ENCODE measurements around the gene NBPF1.
"Not testable (repeated sequence)": the region's sequence is repeated elsewhere in the genome, so short reads cannot be mapped to it uniquely, and the experiment has no call there.

Gene NBPF1

DNA sequence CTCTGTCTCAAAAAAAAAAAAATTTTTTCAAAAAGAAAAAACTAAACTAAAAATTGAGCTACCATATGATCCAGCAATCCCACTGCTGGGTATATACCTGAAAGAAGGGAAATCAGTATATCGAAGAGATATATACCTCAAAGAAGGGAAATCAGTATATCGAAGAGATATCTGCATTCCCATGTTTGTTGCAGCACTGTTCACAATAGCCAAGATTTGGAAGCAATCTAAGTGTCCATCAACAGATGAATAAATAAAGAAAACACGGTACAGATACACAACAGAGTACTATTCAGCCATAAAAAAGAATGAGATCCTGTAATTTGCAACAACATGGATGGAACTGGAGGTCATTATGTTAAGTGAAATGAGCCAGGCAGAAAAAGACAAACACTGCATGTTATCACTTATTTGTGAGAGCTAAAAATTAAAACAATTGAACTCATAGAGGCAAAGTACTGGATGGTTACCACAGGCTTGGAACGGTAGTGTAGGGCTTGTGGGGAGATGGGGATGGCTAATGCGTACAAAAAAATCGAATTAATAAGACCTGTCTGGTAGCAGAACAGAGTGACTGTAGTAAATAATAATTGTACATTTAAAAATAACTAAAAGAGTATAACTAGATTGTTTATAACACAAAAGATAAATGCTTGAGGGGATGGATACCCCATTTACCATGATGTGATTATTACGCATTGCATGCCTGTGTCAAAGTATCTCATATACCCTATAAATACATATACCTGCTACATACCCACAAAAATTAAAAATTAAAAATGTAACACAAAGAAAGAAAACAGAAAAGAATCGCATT, 28.0 kb upstream of the NBPF1 start:
- not testable (repeated sequence) for DNase-seq (ENCODE audit: low spot score)

DNA sequence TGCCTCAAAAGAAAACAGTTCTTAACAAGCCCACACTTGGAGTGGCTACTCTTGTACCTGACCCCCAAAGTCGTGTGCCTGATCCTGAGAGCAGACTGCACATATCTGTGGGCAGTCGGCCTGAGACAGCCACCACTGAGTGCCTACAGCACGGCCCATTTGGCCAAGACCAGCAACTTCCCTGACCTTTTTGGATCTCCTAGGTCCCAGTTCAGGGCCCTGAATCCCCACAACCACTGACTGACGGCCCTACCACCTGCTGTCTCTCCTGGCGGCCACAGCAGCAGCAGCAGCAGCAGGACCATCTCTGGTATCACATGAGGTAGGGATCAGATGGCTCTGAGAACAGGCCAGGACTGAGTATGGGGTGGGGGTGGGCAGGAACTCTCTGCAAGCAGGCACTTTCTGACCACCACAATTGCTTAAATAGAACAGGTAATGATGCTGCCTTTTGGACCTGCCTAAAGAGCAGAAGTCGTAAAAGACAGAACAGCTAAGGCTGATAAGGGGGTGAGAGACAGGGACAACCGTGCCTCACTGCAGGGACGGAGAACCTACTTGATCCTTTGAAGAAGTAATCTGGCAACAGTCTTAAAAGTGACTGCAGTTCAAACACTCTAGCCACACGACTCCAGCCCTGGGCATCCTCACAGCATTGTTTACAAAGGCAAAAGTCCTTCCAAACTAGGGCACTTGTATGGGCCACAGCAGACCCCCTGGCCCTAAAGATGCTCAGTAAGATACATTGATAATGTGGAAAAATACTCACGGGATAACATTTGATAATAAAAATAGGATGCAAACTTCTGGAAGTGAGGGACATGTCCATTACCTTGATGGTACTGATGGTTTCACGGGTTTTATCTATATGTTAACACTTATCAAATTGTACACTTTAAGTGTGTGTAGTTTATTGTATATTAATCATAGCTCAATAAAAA, 26.0 kb upstream of the NBPF1 start:
- not testable (repeated sequence) for DNase-seq (ENCODE audit: low spot score)

DNA sequence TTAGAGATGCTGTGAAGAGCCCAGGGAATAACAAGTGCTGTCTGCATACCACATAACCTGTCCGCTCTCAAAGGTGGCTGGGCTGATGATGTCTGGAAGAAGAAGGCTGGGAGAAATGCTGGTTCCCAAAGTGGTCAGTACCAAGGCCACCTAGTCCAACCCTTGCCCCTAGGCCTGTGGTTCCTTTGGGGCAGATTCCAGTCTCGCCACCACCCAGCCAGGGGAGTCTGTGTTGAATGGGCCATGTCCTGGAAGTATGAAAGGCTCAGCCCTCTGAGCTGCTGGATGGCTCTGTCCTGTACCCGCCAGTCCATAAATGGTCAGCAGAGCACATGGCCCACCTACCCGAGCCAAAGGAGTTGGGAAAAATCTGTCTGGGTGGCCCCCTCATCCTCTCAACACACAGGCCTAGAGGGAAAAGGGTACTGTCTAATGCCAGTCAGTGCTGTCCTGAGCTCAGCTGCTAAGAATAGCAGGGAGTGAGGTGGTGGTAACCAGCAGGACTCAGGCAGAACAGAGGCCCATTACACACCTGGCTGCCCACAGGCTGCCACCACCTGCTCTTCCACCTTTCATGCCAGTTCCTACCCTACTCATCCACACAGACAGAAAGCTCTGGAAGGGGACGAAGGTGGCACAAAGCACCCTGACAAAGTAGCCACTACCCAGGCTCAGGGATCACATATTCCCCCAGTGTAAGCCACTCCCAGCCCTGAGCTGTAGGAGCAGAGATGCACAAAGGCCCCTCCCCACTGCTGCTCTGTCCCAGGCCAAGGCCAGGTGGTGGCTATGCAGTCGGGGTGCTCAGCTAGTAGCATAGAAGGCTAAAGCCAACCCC, 24.8 kb upstream of the NBPF1 start:
- DNase-seq (ENCODE audit: low spot score): not testable (repeated sequence)

DNA sequence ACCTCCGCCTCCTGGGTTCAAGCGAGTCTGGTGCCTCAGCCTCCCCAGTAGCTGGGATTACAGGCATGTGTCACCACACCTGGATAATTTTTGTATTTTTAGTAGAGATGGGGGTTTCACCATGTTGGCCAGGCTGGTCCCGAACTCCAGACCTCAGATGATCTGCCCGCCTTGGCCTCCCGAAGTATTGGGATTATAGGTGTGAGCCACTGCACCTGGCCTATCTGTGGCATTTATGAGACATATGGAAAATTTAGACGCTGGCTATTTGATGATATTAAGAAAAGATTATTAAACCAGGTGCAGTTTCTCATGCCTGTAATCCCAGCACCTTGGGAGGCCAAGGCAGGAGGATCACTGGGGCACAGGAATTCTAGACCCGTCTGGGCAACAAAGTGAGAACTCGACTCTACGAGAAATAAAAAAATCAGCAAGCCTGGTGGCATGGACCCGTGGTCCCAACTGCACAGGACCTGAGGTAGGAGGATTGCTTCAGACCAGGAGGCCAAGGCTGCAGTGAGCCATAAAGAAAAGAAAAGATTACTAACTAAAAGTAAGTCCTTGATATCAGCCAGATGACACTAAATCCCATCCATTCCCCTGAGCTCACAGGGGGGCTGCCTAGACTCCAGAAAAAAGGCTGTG, 23.3 kb upstream of the NBPF1 start:
- not testable (repeated sequence) for DNase-seq (ENCODE audit: low spot score)

DNA sequence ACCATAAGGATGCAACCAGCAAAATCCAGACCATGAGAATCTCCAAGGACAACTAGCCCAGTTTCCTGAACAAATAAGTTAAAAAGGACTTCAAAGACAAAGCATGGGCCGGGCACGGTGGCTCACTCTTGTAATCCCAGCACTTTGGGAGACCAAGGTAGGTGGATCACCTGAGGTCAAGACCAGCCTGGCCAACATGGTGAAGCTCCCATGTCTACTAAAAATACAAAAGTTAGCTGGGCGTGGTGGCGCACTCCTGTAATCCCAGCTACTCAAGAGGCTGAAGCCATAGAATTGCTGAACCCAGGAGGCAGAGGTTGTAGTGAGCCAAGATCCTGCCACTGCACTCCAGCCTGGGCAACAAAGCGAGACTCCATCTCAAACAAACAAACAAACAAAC, 22.6 kb upstream of the NBPF1 start:
- not testable (repeated sequence) for DNase-seq (ENCODE audit: low spot score)

DNA sequence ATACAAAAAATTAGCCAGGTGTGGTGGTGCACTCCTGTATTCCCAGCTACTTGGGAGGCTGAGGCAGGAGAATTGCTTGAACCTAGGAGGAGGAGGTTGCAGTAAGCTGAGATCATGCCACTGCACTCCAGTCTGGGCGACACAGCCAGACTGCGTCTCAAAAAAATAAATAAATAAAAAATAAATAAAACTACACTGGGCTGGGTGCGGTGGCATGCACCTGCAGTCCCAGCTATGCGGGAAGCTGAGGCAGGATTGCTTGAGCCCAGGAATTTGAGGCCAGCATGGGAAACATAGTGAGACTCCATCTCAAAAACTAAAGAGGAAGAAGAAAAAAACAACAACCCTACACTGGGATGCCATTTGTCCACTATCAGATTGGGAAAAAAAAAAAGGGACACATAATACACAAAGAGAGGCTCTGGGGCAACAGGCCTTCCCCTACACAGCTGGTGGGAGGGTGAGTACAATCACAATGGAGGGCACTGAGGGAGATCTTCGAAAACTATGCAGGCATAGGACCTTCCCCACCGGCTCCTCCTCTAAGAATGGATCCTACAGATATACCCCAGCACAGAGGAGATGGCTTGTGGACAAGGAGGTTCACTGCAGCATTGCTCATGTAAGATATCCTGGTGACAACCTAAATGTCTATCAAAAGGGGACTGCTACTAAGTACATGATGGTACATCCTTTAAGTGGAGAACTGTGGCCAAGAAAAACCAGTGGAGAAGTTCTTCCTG, 20.3 kb upstream of the NBPF1 start:
- not testable (repeated sequence) for DNase-seq (ENCODE audit: low spot score)

DNA sequence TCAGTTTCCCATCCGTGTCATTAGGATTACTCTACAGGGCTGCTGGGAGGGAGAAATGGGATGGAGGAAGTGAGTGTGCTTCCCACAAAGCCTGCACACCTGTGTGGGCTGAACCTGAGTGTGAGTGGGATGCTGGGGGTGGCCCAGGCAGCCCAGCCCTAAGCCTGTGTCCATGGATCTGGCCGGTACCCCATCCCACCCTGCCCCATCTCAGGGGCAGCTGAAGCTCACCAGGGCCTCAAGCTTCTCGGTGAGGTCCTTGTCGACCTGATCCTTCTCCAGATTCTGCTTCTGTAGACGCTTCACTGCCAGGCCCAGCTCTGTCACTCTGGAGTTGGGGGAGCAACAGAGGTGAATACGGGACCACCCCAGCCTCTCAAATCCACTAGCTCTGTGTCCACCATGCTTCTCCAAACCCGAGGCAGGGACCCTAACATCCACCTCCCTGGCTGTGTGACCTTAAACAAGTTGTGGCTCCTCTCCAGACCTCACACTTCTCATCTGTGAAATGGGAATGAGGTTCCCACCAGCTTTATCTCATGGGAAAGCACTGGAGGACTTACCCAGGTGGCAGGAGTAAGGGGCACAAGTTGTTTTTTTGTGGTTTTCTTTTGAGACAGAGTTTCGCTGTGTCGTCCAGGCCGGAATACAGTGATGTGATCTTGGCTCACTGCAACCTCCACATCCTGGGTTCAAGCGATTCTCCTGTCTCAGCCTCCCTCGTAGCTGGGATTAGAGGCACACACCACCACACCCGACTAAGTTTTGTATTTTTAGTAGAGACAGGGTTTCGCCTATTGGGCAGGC, 18.9 kb upstream of the NBPF1 start:
- DNase-seq (ENCODE audit: low spot score): not testable (repeated sequence)

DNA sequence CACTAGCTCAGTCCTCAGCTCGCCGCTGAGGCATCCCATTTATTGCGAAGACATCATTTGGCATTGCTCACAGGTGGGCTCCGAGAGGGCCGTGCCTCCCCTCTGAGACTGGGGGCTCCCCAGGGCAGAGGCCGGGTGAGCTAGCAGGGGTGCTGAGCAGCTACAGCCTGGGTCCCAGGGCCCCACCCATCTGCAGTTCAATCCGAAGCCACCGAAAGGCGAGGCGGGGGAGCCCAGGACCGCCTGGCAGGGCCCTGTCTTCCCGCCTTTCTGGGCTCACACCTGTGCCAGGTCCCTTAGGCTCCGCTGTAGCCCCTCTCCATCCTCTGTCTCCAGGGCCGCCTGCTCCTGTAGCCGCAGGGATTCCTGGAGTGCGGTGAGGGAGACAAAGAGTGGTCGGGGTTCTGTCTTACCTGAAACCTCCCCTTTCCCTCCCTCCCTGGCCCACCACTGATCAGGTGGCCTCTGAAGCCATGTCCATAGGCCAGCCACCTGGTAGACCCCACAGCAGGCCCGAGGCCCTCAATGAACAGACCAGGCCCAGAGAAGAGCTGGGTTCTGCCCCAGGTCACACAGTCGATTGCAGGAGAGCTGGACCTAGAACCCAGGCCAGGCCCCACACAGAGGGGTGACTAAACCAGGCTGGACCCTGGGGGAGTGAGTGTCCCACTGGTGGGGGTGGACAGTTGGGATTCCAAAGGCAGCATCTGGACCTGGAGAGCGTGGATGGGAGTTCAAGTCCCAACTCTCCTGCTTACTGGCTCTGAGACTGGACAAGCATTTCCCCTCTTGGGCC, 18.1 kb upstream of the NBPF1 start:
- no peak for DNase-seq (ENCODE audit: low spot score)

DNA sequence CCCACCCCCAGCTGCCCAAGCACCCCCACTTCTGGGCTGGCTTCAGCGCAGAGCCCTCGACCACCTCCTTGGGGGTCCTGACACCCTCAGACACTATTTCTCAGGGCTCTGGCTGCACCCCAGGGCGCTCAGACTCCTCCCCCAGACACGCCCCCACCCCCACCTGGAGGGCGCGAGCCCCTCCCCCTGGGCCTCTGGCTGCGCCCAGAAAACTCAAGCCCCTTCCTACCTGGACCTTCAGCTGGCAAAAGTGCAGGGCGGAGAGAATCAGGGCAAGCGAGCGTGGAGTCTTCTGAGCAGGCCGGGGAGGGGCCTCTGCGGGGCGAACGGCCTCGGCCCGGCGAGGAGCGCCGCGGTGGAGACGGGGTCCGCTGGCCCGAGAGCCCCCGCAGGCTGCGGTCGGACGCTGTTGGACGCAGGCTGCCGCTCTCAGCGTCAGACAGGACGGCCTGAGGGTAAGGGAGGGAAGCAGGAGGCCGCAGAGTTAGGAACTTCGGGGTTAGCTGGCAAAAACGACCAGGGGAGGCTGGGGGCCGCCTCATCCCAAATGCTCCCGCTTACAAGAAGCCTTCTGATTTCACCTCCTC, 17.4 kb upstream of the NBPF1 start:
- no peak for DNase-seq (ENCODE audit: low spot score)

DNA sequence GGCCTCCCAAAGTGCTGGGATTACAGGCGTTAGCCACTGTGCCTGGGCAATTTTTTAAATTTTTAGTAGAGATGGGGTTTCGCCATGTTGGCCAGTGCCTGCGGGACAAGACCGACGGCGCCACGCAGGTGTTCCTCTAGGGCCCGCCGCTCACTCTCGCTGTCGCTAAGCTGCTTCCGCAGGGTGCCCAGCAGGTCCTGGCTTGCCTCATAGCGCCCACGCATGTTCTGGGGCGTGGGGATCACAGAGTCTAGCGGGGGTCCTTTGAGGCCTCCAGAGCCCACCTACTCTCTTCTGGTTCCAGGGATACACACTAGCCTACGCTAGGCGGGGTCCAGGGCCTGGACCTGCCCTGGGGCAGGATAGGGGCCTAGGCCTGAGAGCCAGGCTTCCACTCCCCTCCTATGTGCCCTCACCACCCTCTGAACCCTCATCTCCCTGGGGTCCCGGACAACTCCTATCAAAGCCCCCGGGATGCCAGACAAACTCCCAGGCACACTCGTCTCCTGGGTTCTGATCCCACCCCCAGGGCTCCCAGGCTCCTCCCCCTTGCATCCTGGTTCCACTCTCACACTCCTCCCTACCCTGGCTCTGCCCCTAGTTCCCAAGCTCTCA, 16.7 kb upstream of the NBPF1 start:
- not testable (repeated sequence) for DNase-seq (ENCODE audit: low spot score)

DNA sequence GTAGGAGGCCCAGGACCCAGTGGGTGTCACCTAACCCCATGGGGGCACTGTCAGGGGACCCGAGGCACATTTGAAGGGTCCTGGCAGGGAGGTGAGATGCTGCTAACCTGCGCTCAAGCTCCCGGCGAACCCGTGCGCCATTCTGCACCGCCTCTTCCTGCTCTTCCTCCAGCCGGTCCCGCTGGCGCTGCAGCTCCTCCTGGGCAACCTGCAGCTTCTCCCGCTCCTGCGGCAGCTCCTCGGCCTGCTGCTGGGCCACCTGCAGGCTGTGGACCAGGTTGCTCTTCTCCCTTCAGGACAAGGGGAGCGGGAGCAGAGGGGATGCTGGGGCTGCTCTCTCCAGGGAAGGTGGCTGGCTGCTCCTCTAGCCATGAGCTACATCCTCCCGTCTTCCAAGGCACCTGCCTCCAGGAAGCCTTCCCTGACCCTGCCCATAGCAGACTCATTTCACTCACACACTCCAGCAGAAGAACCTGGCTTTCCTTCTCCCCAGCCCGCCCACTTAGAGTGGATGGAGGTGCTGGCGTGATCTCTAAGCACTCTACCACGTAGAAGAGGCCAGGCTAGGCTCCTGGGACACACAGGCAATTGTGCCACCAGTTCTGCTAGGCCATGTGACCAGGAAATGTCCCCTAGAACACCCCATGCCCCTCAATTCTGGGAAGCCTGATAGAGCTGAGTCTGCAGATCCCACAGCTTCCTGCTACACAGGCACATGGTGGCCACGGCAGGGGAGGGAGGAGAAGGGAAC, 15.2 kb upstream of the NBPF1 start:
- DNase-seq (ENCODE audit: low spot score): no peak

DNA sequence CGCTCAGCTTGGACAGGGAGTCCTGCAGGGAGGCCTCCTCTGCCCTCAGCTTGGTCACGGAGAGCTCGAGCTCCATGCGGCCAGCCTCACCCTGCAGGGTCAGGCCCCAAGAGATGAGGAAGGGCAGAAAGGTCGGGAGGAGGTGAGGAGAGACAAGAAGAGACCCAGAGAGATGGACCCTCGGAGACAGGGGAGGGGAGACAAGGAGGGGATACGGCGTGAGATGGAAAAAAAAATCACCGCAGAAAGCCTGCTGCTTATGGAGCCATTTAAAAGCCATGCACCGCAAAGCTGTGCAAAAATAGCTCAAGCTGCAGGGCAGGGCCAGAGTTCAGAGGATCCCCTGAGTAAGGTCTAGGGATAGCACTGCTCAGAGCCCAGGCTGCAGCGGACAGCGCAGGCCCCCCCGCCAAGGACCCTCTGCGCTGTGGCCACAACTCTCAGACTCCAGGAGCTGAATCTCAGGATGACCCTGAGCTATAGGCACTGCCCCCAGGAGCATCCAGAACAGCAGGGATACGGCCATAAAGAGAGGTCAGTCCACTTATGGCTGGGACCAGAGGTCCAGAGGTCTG, 13.1 kb upstream of the NBPF1 start:
- not testable (repeated sequence) for DNase-seq (ENCODE audit: low spot score)

DNA sequence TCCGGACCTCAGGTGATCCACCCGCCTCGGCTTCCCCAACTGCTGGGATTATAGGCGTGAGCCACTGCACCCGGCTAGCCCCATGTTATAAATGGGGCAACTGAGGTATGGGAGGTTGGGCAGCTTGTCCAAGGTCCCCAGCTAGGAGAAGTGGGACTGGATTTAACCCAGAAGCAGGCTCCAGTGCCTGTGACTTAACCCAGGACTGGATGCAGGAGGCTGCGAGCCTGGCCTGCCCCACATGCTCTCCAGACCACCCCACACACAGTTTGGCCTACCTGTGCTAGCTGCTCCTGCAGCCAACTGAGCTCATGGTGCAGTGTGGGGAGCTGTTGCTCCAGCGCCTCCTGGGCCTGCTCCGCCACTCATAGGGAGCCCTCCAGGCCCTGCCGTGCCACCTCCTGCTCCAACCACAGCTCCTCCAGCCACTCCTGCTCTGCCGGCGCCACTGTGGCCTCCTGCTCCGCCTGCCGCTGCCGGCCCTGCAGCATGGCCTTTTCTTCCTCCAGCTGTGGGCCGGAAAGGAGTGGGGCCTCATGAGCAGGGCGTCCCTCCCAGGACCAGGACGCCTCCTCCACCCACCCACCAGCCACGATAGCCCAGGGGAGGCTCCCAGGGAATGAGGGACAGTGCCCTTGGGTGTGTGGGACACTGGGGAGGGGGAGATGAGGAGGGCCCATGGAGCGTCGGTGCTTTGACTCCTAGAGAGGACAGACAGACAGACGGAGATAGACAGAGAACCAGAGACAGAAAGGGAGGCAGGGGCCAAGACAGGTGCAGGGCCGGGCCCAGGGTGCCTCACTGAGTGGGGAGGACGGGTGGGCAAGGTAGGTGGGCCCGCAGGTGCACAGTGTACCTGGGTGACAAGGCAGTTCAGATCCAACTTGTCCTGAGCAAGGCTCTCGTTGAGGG, 12.4 kb upstream of the NBPF1 start:
- no peak for DNase-seq (ENCODE audit: low spot score)

DNA sequence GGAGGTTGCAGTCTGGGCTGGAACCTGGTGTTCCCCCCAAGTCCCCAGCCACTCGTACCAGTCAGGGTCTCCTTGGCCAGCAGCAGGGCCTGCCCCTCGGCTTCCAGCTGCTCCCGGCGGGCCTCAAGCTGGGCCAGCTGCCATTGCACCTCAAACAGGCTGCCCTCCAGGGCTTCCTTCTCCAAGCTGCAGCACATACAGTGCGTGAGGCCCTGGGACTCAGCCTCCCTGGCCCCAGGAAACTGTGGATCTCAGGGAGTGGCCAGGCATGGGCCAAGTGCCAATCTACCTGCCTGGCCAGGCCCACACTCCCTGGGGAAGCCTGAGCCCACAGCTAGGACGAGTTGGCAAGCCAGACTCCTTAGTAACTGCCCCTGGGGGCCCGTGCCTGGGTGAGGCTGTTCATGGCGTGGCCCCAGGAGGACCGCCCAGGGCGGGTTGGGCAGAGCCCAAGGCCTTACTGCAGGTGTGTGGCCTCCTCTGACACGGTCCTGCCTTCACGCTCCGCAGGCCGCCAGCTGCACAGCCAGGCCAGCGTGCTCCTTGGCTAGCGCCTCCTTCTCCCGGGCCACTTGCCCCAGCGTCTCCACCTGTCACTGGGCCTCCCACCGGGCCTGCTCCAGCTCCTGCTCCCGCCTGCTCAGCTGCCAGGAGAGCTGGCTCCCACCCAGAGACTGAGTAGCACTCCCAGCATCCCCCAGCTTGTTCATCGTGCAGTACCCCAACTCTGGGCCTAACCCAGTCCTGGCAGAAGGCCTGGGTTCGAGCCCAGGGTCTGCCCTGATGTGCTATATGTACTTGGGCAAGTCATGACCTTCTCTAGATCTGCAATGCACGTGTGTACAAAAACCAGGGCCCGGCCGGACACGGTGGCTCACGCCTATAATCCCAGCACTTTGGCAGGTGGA, 10.7 kb upstream of the NBPF1 start:
- DNase-seq (ENCODE audit: low spot score): not testable (repeated sequence)

DNA sequence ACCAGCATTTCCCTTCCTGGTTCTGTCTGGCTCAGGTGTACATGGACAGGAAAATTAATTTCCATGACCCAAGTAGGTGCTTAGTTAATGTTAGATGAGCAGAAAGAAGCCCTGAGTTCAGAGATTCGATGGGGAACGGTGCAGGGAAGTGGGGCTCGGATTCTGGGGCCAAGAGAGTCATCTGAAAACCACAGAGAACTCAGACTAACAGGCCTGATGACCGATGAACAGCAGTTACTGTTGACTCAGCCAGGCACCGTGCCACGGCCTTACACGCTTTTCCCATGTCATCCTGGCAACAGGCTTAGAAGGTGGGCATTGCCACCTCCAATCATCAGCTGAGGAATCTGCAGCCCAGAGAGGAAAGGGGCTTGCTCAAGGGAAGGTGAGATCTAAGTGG, 10.0 kb upstream of the NBPF1 start:
- peak; percentile 97 for DNase-seq (ENCODE audit: low spot score)

Data from AG08395 (cell line).